ENCODE measurements around the gene OGDHL.

- no peak for TF ChIP-seq CTCF (IDR thresholded peaks at IDR 0.05)
- no peak for TF ChIP-seq POLR2A (IDR thresholded peaks at IDR 0.05)
Observed at GRCh38 chr10:49698679-49699078, 63.4 kb downstream of the OGDHL start.
